Measurements from ENCODE around the gene NMNAT1. TPM values are rescaled to one million over a fixed set of nuclear protein-coding genes. Genes with fewer than 3 reads are reported as not detected.
"Not testable (repeated sequence)": the region's sequence is repeated elsewhere in the genome, so short reads cannot be mapped to it uniquely, and the experiment has no call there.

The NMNAT1 gene
- total and polyA plus RNA-seq, 2 experiments from 2014 or later: 16.9 to 24.1 TPM

- Histone ChIP-seq H3K4me1 (ENCODE audit: low read depth) (no peaks in the 10 kb centered on the region), H3K9me3 (ENCODE audit: low read depth) (no peaks in the 10 kb centered on the region), H3K36me3 (no peaks in the 10 kb centered on the region), H3K27me3 (peaks cover 53% of the 10 kb centered on the region), H3K27ac (no peak overlapping the region), H3K4me3 (no peak overlapping the region)
- TF ChIP-seq CTCF (IDR thresholded peaks at IDR 0.05; ENCODE audit: low read depth, low read length): no peak
- DNase-seq (ENCODE audit: low read depth in 1 of 2, low spot score in 1 of 2): peak in 1 of 2 donors; percentile 44
These were observed 57.9 kb downstream of the NMNAT1 start for GRCh38 chr1:10001016-10001665.

GRCh38 chr1:10005248-10005647, 62.0 kb downstream of the NMNAT1 start:
- H3K4me3 ChIP-seq; H3K9me3 ChIP-seq (ENCODE audit: low read depth); H3K27ac ChIP-seq; H3K4me1 ChIP-seq (ENCODE audit: low read depth); H3K36me3 ChIP-seq; DNase-seq (ENCODE audit: low read depth in 1 of 2, low spot score in 1 of 2): not testable (repeated sequence)
- peaks cover 11% of the 10 kb centered on the region for H3K27me3 ChIP-seq

- Histone ChIP-seq H3K36me3 (no peaks in the 10 kb centered on the region), H3K9me3 (ENCODE audit: low read depth) (no peaks in the 10 kb centered on the region), H3K27me3 (no peaks in the 10 kb centered on the region), H3K4me3 (no peak overlapping the region), H3K27ac (no peak overlapping the region), H3K4me1 (ENCODE audit: low read depth) (no peaks in the 10 kb centered on the region)
- peak in 1 of 2 donors; percentile 67 for DNase-seq (ENCODE audit: low read depth in 1 of 2, low spot score in 1 of 2)
- TF ChIP-seq CTCF (IDR thresholded peaks at IDR 0.05; ENCODE audit: low read depth, low read length): no peak
These were observed 63.9 kb downstream of the NMNAT1 start for GRCh38 chr1:10007169-10007568.

GRCh38 chr1:10014016-10014415, 70.7 kb downstream of the NMNAT1 start:
- DNase-seq (ENCODE audit: low read depth in 1 of 2, low spot score in 1 of 2): no peak
- no peak for TF ChIP-seq CTCF (IDR thresholded peaks at IDR 0.05; ENCODE audit: low read depth, low read length)
- Histone ChIP-seq H3K27ac (no peak overlapping the region), H3K4me1 (ENCODE audit: low read depth) (peaks cover 6% of the 10 kb centered on the region), H3K9me3 (ENCODE audit: low read depth) (no peaks in the 10 kb centered on the region), H3K36me3 (no peaks in the 10 kb centered on the region), H3K27me3 (no peaks in the 10 kb centered on the region), H3K4me3 (no peak overlapping the region)

- TF ChIP-seq CTCF (IDR thresholded peaks at IDR 0.05; ENCODE audit: low read depth, low read length): no peak
- peaks cover 6% of the 10 kb centered on the region for H3K4me1 ChIP-seq (ENCODE audit: low read depth)
- no peak overlapping the region for H3K4me3 ChIP-seq
- no peaks in the 10 kb centered on the region for H3K36me3 ChIP-seq
- no peaks in the 10 kb centered on the region for H3K27me3 ChIP-seq
- peak in 1 of 2 donors; percentile 32 for DNase-seq (ENCODE audit: low read depth in 1 of 2, low spot score in 1 of 2)
- H3K27ac ChIP-seq: no peak overlapping the region
- H3K9me3 ChIP-seq (ENCODE audit: low read depth): no peaks in the 10 kb centered on the region
These were observed 76.3 kb downstream of the NMNAT1 start for GRCh38 chr1:10019561-10019960.

- Histone ChIP-seq H3K9me3 (ENCODE audit: low read depth) (no peaks in the 10 kb centered on the region), H3K27me3 (no peaks in the 10 kb centered on the region), H3K36me3 (no peaks in the 10 kb centered on the region), H3K4me3 (no peak overlapping the region), H3K4me1 (ENCODE audit: low read depth) (peaks cover 6% of the 10 kb centered on the region), H3K27ac (no peak overlapping the region)
- TF ChIP-seq CTCF (IDR thresholded peaks at IDR 0.05; ENCODE audit: low read depth, low read length): no peak
- no peak for DNase-seq (ENCODE audit: low read depth in 1 of 2, low spot score in 1 of 2)
These were observed 76.8 kb downstream of the NMNAT1 start for GRCh38 chr1:10020086-10020485.

GRCh38 chr1:10020678-10021077, 77.4 kb downstream of the NMNAT1 start:
- H3K9me3 ChIP-seq (ENCODE audit: low read depth); H3K4me3 ChIP-seq; H3K36me3 ChIP-seq; H3K27me3 ChIP-seq; H3K27ac ChIP-seq; H3K4me1 ChIP-seq (ENCODE audit: low read depth): not testable (repeated sequence)
- peak in 1 of 2 donors; percentile 34 for DNase-seq (ENCODE audit: low read depth in 1 of 2, low spot score in 1 of 2)

- H3K27ac ChIP-seq; H3K27me3 ChIP-seq; DNase-seq (ENCODE audit: low read depth in 1 of 2, low spot score in 1 of 2); H3K9me3 ChIP-seq (ENCODE audit: low read depth); H3K4me1 ChIP-seq (ENCODE audit: low read depth); H3K36me3 ChIP-seq; H3K4me3 ChIP-seq: not testable (repeated sequence)
These were observed 78.7 kb downstream of the NMNAT1 start for GRCh38 chr1:10021992-10022391.

Data from cardiac muscle cell (in vitro differentiated cells and primary cell).